ENCODE measurements around the gene MOB2. TPM values are rescaled to one million over a fixed set of nuclear protein-coding genes. Genes with fewer than 3 reads are reported as not detected.

The MOB2 gene
- total and polyA plus RNA-seq, 4 donors: 8.3 to 18.5 (median 14.8) TPM

- TF ChIP-seq FOXA1 (IDR thresholded peaks at IDR 0.05) (no peak), REST (IDR thresholded peaks at IDR 0.05) (no peak), FOXA2 (IDR thresholded peaks at IDR 0.05) (no peak), MAX (IDR thresholded peaks at IDR 0.05) (no peak), JUND (IDR thresholded peaks at IDR 0.05) (no peak), SP1 (IDR thresholded peaks at IDR 0.05) (no peak), GABPA (IDR thresholded peaks at IDR 0.05 in 1 of 2, conservative IDR thresholded peaks at IDR 0.05 in 1 of 2) (no peak), TAF1 (conservative IDR thresholded peaks at IDR 0.05) (no peak), HNF4A (conservative IDR thresholded peaks at IDR 0.05) (no peak), NR2F2 (IDR thresholded peaks at IDR 0.05) (no peak), CTCF (IDR thresholded peaks at IDR 0.05; ENCODE audit: low read depth, low read length, missing input control) (no peak), RAD21 (IDR thresholded peaks at IDR 0.05) (no peak), HNF4G (IDR thresholded peaks at IDR 0.05) (no peak), ZBTB33 (IDR thresholded peaks at IDR 0.05) (no peak), YY1 (IDR thresholded peaks at IDR 0.05) (no peak)
- H3K27me3 ChIP-seq (ENCODE audit: control insufficient read depth in 4 of 4, insufficient read depth in 4 of 4, low read length in 3 of 4): no peaks in the 10 kb centered on the region
- no peak overlapping the region for H3K27ac ChIP-seq (ENCODE audit: low read depth in 1 of 2, low read length in 2 of 2)
- no peak overlapping the region for H3K4me3 ChIP-seq (ENCODE audit: low read depth in 1 of 3, low read length in 3 of 3)
- no peak for DNase-seq (ENCODE audit: low spot score)
- no peak overlapping the region for H3K9ac ChIP-seq (ENCODE audit: low read depth in 1 of 2, low read length in 2 of 2)
- peaks cover 4 to 21% (median 9%) of the 10 kb centered on the region in 4 donors for H3K36me3 ChIP-seq (ENCODE audit: control insufficient read depth in 4 of 4, insufficient read depth in 3 of 4, low read depth in 1 of 4, low read length in 3 of 4)
- 89% methylated on average over 32 of the region's 32 CpGs for WGBS
- H3K9me3 ChIP-seq (ENCODE audit: control insufficient read depth in 4 of 4, low read length in 3 of 4): no peaks in the 10 kb centered on the region
- peaks cover 0 to 3% (median under 1%) of the 10 kb centered on the region in 4 donors for H3K4me1 ChIP-seq (ENCODE audit: control insufficient read depth in 4 of 4, insufficient read depth in 4 of 4, low read length in 3 of 4)
Measured at GRCh38 chr11:1482581-1483444, 3.8 kb downstream of the MOB2 start.

Data from liver (tissue), 9 donors.